ENCODE measurements around the gene PCBD1.

DNA sequence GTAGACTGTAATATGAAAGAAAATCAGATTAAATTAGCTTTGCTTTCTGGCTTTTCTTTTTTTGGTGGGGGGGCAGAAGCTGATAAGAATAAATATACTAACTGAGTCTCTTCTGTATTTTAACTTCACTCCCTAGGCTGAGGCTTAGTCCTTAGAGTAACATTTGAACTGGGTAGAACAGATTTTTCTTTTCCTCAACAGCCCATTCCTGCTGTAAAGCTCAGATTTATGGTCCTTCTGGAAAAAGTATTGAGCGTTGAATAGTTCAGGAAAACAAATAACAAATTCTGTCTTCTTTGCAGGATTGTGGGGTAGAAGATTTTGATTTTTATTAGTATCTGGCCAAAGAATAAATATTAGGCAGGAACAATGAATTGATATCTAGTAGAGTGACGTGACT is 54.8 kb downstream of the PCBD1 start:
- TF ChIP-seq, protein P1, sequence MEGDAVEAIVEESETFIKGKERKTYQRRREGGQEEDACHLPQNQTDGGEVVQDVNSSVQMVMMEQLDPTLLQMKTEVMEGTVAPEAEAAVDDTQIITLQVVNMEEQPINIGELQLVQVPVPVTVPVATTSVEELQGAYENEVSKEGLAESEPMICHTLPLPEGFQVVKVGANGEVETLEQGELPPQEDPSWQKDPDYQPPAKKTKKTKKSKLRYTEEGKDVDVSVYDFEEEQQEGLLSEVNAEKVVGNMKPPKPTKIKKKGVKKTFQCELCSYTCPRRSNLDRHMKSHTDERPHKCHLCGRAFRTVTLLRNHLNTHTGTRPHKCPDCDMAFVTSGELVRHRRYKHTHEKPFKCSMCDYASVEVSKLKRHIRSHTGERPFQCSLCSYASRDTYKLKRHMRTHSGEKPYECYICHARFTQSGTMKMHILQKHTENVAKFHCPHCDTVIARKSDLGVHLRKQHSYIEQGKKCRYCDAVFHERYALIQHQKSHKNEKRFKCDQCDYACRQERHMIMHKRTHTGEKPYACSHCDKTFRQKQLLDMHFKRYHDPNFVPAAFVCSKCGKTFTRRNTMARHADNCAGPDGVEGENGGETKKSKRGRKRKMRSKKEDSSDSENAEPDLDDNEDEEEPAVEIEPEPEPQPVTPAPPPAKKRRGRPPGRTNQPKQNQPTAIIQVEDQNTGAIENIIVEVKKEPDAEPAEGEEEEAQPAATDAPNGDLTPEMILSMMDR (IDR thresholded peaks at IDR 0.05) = no peak
- no peak for TF ChIP-seq POLR2A (IDR thresholded peaks at IDR 0.05)

Measured in vagina (tissue), 2 donors.